H1 (cell line): ENCODE data around the gene KIF26B. TPM values are rescaled to one million over a fixed set of nuclear protein-coding genes. Genes with fewer than 3 reads are reported as not detected.

Experiments used
- CTCF ChIA-PET: fragments of 300-600 bp; sonication (Branson Sonifier 250); formaldehyde crosslinking; loops from one replicate; lab custom pipeline; 2021; ENCODE audit not compliant: partially characterized antibody; lab: Charles Lee
- POLR2A ChIA-PET: fragments of 300-600 bp; sonication (Branson Sonifier 250); formaldehyde crosslinking; loops from one replicate; lab custom pipeline; 2021; ENCODE audit warnings: inconsistent platforms; ENCODE audit not compliant: partially characterized antibody; lab: Charles Lee
- DNase-seq, 2 experiments: peaks; one replicate each; pipeline versions ENCODE4 v3.0.0 to v3.0.0-alpha.2; 2010 to 2022; ENCODE audit warnings: low spot score in 2 of 2, low read depth in 1 of 2, mixed read lengths in 1 of 2
- FAIRE-seq: peaks from 2 replicates; lab custom pipeline; 2011; peaks lifted over from hg19 to GRCh38; lab: Jason Lieb, UNC
- H2AFZ ChIP-seq: 2 replicates; pipeline ENCODE4 v1.8.1; 2012; ENCODE audit warnings: low read length, inconsistent platforms
- H2AK5ac ChIP-seq: 2 replicates; pipeline ENCODE4 v1.6.1; 2013; ENCODE audit warnings: low read depth, low read length
- H2BK120ac ChIP-seq: replicated peaks from 2 replicates; pipeline ENCODE3; 2013; ENCODE audit warnings: low read depth, low read length, inconsistent platforms
- H2BK12ac ChIP-seq: 2 replicates; pipeline ENCODE4 v1.6.1; 2013; ENCODE audit warnings: low read depth, low read length
- H2BK15ac ChIP-seq: 2 replicates; pipeline ENCODE4 v1.6.1; 2013; ENCODE audit warnings: low read length
- H2BK20ac ChIP-seq: 2 replicates; pipeline ENCODE4 v1.6.1; 2013; ENCODE audit warnings: low read length
- H2BK5ac ChIP-seq: 2 replicates; pipeline ENCODE4 v1.6.1; 2013; ENCODE audit warnings: low read depth, low read length
- H3K14ac ChIP-seq: 2 replicates; pipeline ENCODE4 v1.6.1; 2013; ENCODE audit warnings: inconsistent platforms; ENCODE audit not compliant: insufficient read length
- H3K18ac ChIP-seq: 2 replicates; pipeline ENCODE4 v1.6.1; 2013; ENCODE audit warnings: low read length; ENCODE audit errors: extremely low read depth
- H3K23ac ChIP-seq: 2 replicates; pipeline ENCODE4 v1.6.1; 2013; ENCODE audit warnings: inconsistent platforms; ENCODE audit not compliant: insufficient read length
- H3K23me2 ChIP-seq: 2 replicates; pipeline ENCODE4 v1.6.1; 2013; ENCODE audit warnings: low read depth, low read length
- H3K27ac ChIP-seq: 2 replicates; pipeline ENCODE4 v1.6.1; 2011; ENCODE audit warnings: low read depth, low read length, inconsistent platforms
- H3K27me3 ChIP-seq, 4 experiments: replicated peaks in 1 of 4; 1 replicate in 1 of 4; 2 replicates in 3 of 4; pipeline versions ENCODE4 v1.6.1 to v1.8.1; 2011 to 2013; ENCODE audit warnings: low read length in 3 of 4, mild to moderate bottlenecking in 3 of 4, inconsistent platforms in 2 of 4, mixed read lengths in 2 of 4, moderate library complexity in 1 of 4; ENCODE audit not compliant: control insufficient read depth in 3 of 4, insufficient read depth in 3 of 4; ENCODE audit errors: extremely low read depth in 1 of 4
- H3K36me3 ChIP-seq, 4 experiments: 2 replicates each; pipeline versions ENCODE4 v1.6.1 to v1.8.1; 2011 to 2013; ENCODE audit warnings: mild to moderate bottlenecking in 4 of 4, low read length in 3 of 4, moderate library complexity in 2 of 4, control low read depth in 1 of 4, inconsistent platforms in 1 of 4; ENCODE audit not compliant: insufficient read depth in 4 of 4, control insufficient read depth in 2 of 4
- H3K4ac ChIP-seq: replicated peaks from 2 replicates; pipeline ENCODE3; 2013; ENCODE audit warnings: low read length, low read depth, mixed read lengths, inconsistent platforms; ENCODE audit not compliant: insufficient read length
- H3K4me1 ChIP-seq, 4 experiments: replicated peaks in 1 of 4; 1 replicate in 1 of 4; 2 replicates in 3 of 4; pipeline versions ENCODE4 v1.6.1 to v1.8.1; 2011 to 2013; ENCODE audit warnings: low read length in 3 of 4, inconsistent platforms in 2 of 4, mixed read lengths in 1 of 4; ENCODE audit not compliant: insufficient read depth in 4 of 4, control insufficient read depth in 3 of 4
- H3K4me2 ChIP-seq, 2 experiments: 2 replicates each; pipeline versions ENCODE4 v1.6.1 to v1.8.1; 2011 to 2013; ENCODE audit warnings: low read depth in 2 of 2, low read length in 2 of 2, control low read depth in 1 of 2, inconsistent platforms in 1 of 2, mild to moderate bottlenecking in 1 of 2; ENCODE audit not compliant: insufficient read depth in 1 of 2
- H3K4me3 ChIP-seq, 4 experiments: fragments of 200-600, 300-600 bp in 1 of 4; sonication (generic), shearing (Covaris generic), sonication (Bioruptor Twin) in 1 of 4; 2 replicates each; pipeline versions ENCODE4 v1.5.1 to v1.8.1; 2011 to 2016; ENCODE audit warnings: low read length in 4 of 4, low read depth in 3 of 4, control low read depth in 2 of 4, inconsistent platforms in 2 of 4, mild to moderate bottlenecking in 2 of 4, mixed read lengths in 1 of 4, moderate library complexity in 1 of 4; ENCODE audit not compliant: insufficient read depth in 2 of 4; ENCODE audit errors: extremely low read depth in 1 of 4
- H3K56ac ChIP-seq: replicated peaks from 2 replicates; pipeline ENCODE3; 2013; ENCODE audit warnings: low read depth, mild to moderate bottlenecking, mixed read lengths, low read length, inconsistent platforms; ENCODE audit not compliant: insufficient read length
- H3K79me1 ChIP-seq: 2 replicates; pipeline ENCODE4 v1.6.1; 2013; ENCODE audit warnings: low read depth, low read length, control low read depth
- H3K79me2 ChIP-seq, 2 experiments: 2 replicates each; pipeline versions ENCODE4 v1.6.1 to v1.8.1; 2012 to 2013; ENCODE audit warnings: low read length in 2 of 2, mild to moderate bottlenecking in 2 of 2, inconsistent platforms in 1 of 2; ENCODE audit not compliant: insufficient read depth in 2 of 2, control insufficient read depth in 1 of 2
- H3K9ac ChIP-seq, 4 experiments: replicated peaks in 1 of 4; 1 replicate in 1 of 4; 2 replicates in 3 of 4; pipeline versions ENCODE4 v1.6.1 to v1.8.1; 2011 to 2013; ENCODE audit warnings: low read depth in 3 of 4, low read length in 3 of 4, control low read depth in 2 of 4, mild to moderate bottlenecking in 2 of 4, moderate library complexity in 2 of 4, inconsistent platforms in 1 of 4; ENCODE audit errors: extremely low read depth in 1 of 4
- H3K9me3 ChIP-seq, 2 experiments: 2 replicates each; pipeline versions ENCODE4 v1.6.1 to v1.8.1; 2012 to 2013; ENCODE audit warnings: mild to moderate bottlenecking in 2 of 2, moderate library complexity in 2 of 2, control low read depth in 1 of 2, inconsistent platforms in 1 of 2, low read depth in 1 of 2, low read length in 1 of 2, mixed read lengths in 1 of 2; ENCODE audit not compliant: insufficient read depth in 2 of 2
- H4K20me1 ChIP-seq, 2 experiments: replicated peaks in 1 of 2; 2 replicates each; pipeline versions ENCODE3 to v1.8.1; 2011 to 2013; ENCODE audit warnings: inconsistent platforms in 2 of 2, low read length in 2 of 2, mild to moderate bottlenecking in 1 of 2; ENCODE audit not compliant: insufficient read depth in 2 of 2, control insufficient read depth in 1 of 2
- H4K5ac ChIP-seq: 2 replicates; pipeline ENCODE4 v1.6.1; 2013; ENCODE audit warnings: low read length, low read depth, mixed read lengths, inconsistent platforms; ENCODE audit not compliant: insufficient read length
- H4K8ac ChIP-seq: 2 replicates; pipeline ENCODE4 v1.8.0; 2013; ENCODE audit warnings: mild to moderate bottlenecking, moderate library complexity, low read length, inconsistent platforms; ENCODE audit not compliant: insufficient read depth; ENCODE audit errors: extremely low read depth
- H4K91ac ChIP-seq: replicated peaks from 2 replicates; pipeline ENCODE3; 2013; ENCODE audit warnings: low read length, mixed read lengths, inconsistent platforms; ENCODE audit not compliant: insufficient read length
- CREB1 ChIP-seq: IDR thresholded peaks from 2 replicates; pipeline ENCODE4 v1.6.1; 2012; ENCODE audit warnings: inconsistent platforms
- KDM4A ChIP-seq: IDR thresholded peaks from one replicate; pipeline ENCODE4 v1.7.1; 2012; ENCODE audit warnings: low read depth, mild to moderate bottlenecking, moderate library complexity, low read length, inconsistent platforms; ENCODE audit not compliant: severe bottlenecking
- RNF2 ChIP-seq: fragments of 200-900, 300-1000 bp; sonication (generic); IDR thresholded peaks from 2 replicates; pipeline ENCODE4 v1.7.1; 2016; ENCODE audit warnings: borderline replicate concordance, low read depth, mild to moderate bottlenecking, antibody characterized with exemption, low read length; ENCODE audit not compliant: poor library complexity, severe bottlenecking; ENCODE audit errors: missing control alignments
- SP4 ChIP-seq: IDR thresholded peaks from 2 replicates; pipeline ENCODE4 v1.6.1; 2012; ENCODE audit warnings: low read length, inconsistent platforms
- SUZ12 ChIP-seq: fragments of 200-600 bp; sonication (generic); IDR thresholded peaks from 2 replicates; pipeline ENCODE4 v1.6.1; 2012; ENCODE audit warnings: mild to moderate bottlenecking, inconsistent platforms, low read length, moderate library complexity, mixed read lengths
- TCF12 ChIP-seq: IDR thresholded peaks from 2 replicates; pipeline ENCODE4 v1.6.1; 2011; ENCODE audit warnings: low read depth, mild to moderate bottlenecking, low read length
- WGBS, 2 experiments: shearing (Covaris generic) in 1 of 2; methylation state at CpG; one replicate each; pipeline versions ENCODE4 v1.1.6 to v1.1.7; 2013 to 2015; ENCODE audit warnings: low lambda C conversion rate in 2 of 2, mixed read lengths in 2 of 2, inconsistent platforms in 1 of 2, low coverage in 1 of 2, missing lambda C conversion rate in 1 of 2; ENCODE audit not compliant: insufficient replicate concordance in 2 of 2, insufficient coverage in 1 of 2, insufficient read length in 1 of 2; ENCODE audit errors: extremely low coverage in 1 of 2, missing lambda C conversion rate in 1 of 2; 5-methylcytosine and 5-hydroxymethylcytosine counted together
- polyA plus RNA-seq, 7 experiments: library from polyadenylated mRNA; depleted of rRNA in 3 of 7; stranded (reverse) in 5 of 7; unstranded in 2 of 7; fragments of >200 nt in 5 of 7; fragments of 200-250 nt in 2 of 7; gene quantifications; 1 replicate in 5 of 7; 2 replicates in 1 of 7; 4 replicates in 1 of 7; pipeline versions ENCODE4 v1.2.1 to v1.2.3, GENCODE V29; 2011 to 2013; ENCODE audit warnings: missing spikeins in 2 of 7, mixed read lengths in 2 of 7
- total RNA-seq: library from RNA; stranded (reverse); fragmentation: NEBNext Ultra II Directional; extraction: Animal tissue kit (Norgen Biotek cat#: 25700); gene quantifications from 2 replicates; pipeline ENCODE4 v1.2.1, GENCODE V29; 2021
- TF ChIP-seq, protein P1 (sequence below): IDR thresholded peaks from 2 replicates; pipeline ENCODE4 v1.6.1; 2011; ENCODE audit warnings: low read depth, mild to moderate bottlenecking, low read length; ENCODE audit not compliant: insufficient read depth
- TF ChIP-seq, protein P2 (sequence below), 3 experiments: IDR thresholded peaks; 1 replicate in 2 of 3; 2 replicates in 1 of 3; pipeline versions ENCODE4 v1.5.1 to v1.6.1; 2011; ENCODE audit warnings: low read length in 3 of 3, mild to moderate bottlenecking in 3 of 3, inconsistent platforms in 2 of 3, low read depth in 1 of 3, moderate library complexity in 1 of 3; ENCODE audit not compliant: insufficient read depth in 1 of 3; ENCODE audit errors: control extremely low read depth in 1 of 3

The KIF26B gene
- total and polyA plus RNA-seq, 2 of the 8 experiments (the other 6 are each of a cell fraction or from before 2014, with no cell fraction given) = 0.06 to 0.28 TPM

DNA sequence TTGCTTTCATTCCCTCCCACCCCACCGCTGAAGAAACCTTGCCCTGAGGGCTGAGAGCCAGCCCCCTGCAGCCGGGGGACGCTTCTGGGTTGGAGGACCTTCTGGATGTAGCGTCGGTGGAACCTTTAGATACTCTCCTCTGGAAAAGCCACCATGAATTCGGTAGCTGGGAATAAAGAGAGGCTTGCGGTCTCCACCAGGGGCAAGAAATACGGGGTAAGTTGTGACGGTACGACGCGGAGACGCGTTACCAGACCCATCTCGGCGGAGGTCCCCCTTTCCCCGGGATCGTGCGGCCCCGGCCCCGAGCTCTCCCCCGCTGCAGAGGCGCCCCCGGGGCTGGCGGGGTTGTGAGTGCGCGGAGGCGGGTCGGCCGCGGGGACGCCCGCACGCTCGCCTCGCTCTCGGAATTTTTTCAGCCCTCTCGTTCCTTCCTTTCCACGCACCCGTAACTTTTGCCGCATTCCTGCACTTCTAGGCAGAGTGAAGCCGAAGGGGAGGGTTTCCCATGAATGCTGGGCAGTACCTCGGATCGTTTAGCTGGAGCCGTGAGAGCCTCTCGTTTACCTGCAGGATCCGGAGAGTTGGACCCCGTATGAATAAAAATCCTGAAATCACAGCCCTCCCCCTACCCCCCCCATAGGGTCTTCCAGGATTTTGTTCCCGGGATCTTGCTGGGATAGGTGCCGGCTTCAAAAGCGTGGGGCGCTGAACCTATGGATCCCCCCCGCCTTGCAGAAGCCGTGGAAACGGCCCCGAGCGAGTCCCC, 671 bp downstream of the KIF26B start:
- H2BK20ac ChIP-seq = no peak overlapping the region
- no peak overlapping the region for H4K5ac ChIP-seq
- H3K4me3 ChIP-seq = peak overlapping the region; percentile 32 to 73 (median 49)
- no peak overlapping the region for H3K14ac ChIP-seq
- no peak overlapping the region for H4K8ac ChIP-seq
- POLR2A ChIA-PET = no interaction called here
- no peak overlapping the region for H3K4ac ChIP-seq
- H3K18ac ChIP-seq = no peak overlapping the region
- CTCF ChIA-PET = interaction anchor here (0.6 to 4.8 kb wide), 32 partner anchors 13 to 713 kb away, joined by 3 to 40 read pairs (median 4); no protein-coding TSS in a partner anchor
- no peaks in the 10 kb centered on the region for H3K9me3 ChIP-seq
- H2BK120ac ChIP-seq = no peak overlapping the region
- H3K36me3 ChIP-seq = 0 out of 8 replicates have a peak, but pooled peaks cover 0 to 2% (median 0%) of the 10 kb centered on the region in 4 experiments
- peaks cover 18% of the 10 kb centered on the region for H3K23me2 ChIP-seq
- peaks cover 0 to 21% (median 8%) of the 10 kb centered on the region in 4 experiments; a peak in 5 of 7 replicates for H3K4me1 ChIP-seq
- no peak overlapping the region for H3K9ac ChIP-seq
- FAIRE-seq (no peak), DNase-seq (peak in 1 of 2 experiments; percentile 75)
- H2BK15ac ChIP-seq = no peak overlapping the region; the same call in 1 of the 2 replicates
- H3K23ac ChIP-seq = no peak overlapping the region
- no peak overlapping the region for H2AK5ac ChIP-seq
- no peak overlapping the region for H2BK12ac ChIP-seq
- H2BK5ac ChIP-seq = no peak overlapping the region
- no peak overlapping the region for H2AFZ ChIP-seq
- no peaks in the 10 kb centered on the region for H3K79me1 ChIP-seq
- no peak overlapping the region for H3K56ac ChIP-seq
- H3K27me3 ChIP-seq = peaks cover 28 to 55% (median 45%) of the 10 kb centered on the region in 4 experiments
- H4K20me1 ChIP-seq = peaks cover 0 to 6% of the 10 kb centered on the region in 2 experiments
- H4K91ac ChIP-seq = no peak overlapping the region
- no peaks in the 10 kb centered on the region for H3K79me2 ChIP-seq
- no peak overlapping the region for H3K27ac ChIP-seq
- H3K4me2 ChIP-seq = peak overlapping the region; percentile 84 to 91
- WGBS, 2 experiments = 2% methylated on average over 54 of the region's 57 CpGs; no CpG with 5 or more reads in 1 of the 2 experiments
- no peak for TF ChIP-seq SP4
- TF ChIP-seq, protein P1, sequence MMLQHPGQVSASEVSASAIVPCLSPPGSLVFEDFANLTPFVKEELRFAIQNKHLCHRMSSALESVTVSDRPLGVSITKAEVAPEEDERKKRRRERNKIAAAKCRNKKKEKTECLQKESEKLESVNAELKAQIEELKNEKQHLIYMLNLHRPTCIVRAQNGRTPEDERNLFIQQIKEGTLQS = no peak
- TF ChIP-seq, protein P2, sequence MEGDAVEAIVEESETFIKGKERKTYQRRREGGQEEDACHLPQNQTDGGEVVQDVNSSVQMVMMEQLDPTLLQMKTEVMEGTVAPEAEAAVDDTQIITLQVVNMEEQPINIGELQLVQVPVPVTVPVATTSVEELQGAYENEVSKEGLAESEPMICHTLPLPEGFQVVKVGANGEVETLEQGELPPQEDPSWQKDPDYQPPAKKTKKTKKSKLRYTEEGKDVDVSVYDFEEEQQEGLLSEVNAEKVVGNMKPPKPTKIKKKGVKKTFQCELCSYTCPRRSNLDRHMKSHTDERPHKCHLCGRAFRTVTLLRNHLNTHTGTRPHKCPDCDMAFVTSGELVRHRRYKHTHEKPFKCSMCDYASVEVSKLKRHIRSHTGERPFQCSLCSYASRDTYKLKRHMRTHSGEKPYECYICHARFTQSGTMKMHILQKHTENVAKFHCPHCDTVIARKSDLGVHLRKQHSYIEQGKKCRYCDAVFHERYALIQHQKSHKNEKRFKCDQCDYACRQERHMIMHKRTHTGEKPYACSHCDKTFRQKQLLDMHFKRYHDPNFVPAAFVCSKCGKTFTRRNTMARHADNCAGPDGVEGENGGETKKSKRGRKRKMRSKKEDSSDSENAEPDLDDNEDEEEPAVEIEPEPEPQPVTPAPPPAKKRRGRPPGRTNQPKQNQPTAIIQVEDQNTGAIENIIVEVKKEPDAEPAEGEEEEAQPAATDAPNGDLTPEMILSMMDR (IDR thresholded peaks at IDR 0.05; ENCODE audit: control extremely low read depth in 1 of 3, insufficient read depth in 1 of 3, low read depth in 1 of 3, low read length in 3 of 3) = peak in 1 of 3 experiments; percentile 9; a peak in 1 of 4 replicates
- peak; percentile 3 for TF ChIP-seq KDM4A
- peak; percentile 45 for TF ChIP-seq RNF2
- no peak for TF ChIP-seq CREB1
- TF ChIP-seq SUZ12 = peak; percentile 89
- TF ChIP-seq TCF12 = 0 out of 2 replicates have a peak, but pooled peaks have one; percentile 11
